Measurements from ENCODE around the gene SH3PXD2A. TPM values are rescaled to one million over a fixed set of nuclear protein-coding genes. Genes with fewer than 3 reads are reported as not detected.
A peak's percentile ranks its signal among the peaks of the same experiment; 100 is the strongest.

SH3PXD2A gene
- total RNA-seq, 1 donor: 58.3 TPM

DNA sequence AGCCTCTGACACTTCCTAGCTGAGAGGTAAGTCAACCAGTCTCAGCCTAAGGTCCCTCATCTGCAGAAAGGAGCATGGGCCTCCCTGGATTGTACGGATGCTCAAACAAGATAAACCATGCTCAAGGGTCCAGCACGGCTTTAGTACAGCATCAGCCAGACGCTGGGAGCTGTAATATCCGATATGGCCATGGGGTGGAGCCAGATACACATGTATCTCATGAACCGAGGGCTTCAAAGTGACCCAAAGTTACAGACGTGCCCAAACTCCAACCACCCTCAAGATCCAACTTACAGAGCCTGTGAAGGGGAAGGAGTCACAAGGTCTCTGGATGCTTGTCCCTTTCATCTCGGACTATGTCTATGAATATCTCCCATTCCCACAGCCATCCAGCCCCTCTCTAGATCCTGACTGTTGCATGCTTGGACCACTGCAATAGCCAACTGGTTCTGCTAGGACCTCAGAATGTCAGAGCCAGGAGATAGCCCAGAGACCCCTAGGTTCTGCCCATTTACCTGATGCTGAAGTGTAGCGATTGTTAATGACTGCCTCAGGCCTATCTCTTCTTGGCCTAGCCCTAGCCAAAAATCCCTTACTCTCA lies 142.4 kb downstream of the SH3PXD2A start:
- peak; percentile 74 for DNase-seq (ENCODE audit: low read depth)

DNA sequence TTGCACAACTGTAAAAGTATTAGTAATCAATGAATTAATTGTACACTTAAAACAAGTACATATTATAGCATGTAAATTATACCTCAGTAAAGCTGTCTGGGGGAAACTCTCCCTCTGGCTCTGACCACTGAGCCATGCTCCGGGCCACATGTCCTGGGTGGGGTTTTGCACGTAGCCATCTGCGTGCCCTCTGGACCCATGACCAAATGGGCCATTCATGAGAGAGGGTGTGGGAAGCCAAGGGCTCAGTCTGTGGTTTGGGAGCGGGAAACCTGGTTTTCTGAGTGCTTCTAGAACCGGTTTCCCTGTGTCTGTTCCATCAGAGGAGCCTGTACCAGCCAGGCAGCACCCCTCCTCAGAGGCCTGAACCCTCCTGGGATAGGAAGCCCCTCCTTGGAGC lies 143.2 kb downstream of the SH3PXD2A start:
- H3K4me3 ChIP-seq (ENCODE audit: low read depth, low read length): no peak overlapping the region
- TF ChIP-seq, protein P1, sequence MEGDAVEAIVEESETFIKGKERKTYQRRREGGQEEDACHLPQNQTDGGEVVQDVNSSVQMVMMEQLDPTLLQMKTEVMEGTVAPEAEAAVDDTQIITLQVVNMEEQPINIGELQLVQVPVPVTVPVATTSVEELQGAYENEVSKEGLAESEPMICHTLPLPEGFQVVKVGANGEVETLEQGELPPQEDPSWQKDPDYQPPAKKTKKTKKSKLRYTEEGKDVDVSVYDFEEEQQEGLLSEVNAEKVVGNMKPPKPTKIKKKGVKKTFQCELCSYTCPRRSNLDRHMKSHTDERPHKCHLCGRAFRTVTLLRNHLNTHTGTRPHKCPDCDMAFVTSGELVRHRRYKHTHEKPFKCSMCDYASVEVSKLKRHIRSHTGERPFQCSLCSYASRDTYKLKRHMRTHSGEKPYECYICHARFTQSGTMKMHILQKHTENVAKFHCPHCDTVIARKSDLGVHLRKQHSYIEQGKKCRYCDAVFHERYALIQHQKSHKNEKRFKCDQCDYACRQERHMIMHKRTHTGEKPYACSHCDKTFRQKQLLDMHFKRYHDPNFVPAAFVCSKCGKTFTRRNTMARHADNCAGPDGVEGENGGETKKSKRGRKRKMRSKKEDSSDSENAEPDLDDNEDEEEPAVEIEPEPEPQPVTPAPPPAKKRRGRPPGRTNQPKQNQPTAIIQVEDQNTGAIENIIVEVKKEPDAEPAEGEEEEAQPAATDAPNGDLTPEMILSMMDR (IDR thresholded peaks at IDR 0.05; ENCODE audit: insufficient read depth, low read depth, low read length): no peak
- DNase-seq (ENCODE audit: low read depth): no peak

More for the DNA sequence above, 142.4 kb downstream of the SH3PXD2A start:
- TF ChIP-seq, protein P1 (IDR thresholded peaks at IDR 0.05; ENCODE audit: insufficient read depth, low read depth, low read length): peak; percentile 85
- H3K4me3 ChIP-seq (ENCODE audit: low read depth, low read length): no peak overlapping the region

DNA sequence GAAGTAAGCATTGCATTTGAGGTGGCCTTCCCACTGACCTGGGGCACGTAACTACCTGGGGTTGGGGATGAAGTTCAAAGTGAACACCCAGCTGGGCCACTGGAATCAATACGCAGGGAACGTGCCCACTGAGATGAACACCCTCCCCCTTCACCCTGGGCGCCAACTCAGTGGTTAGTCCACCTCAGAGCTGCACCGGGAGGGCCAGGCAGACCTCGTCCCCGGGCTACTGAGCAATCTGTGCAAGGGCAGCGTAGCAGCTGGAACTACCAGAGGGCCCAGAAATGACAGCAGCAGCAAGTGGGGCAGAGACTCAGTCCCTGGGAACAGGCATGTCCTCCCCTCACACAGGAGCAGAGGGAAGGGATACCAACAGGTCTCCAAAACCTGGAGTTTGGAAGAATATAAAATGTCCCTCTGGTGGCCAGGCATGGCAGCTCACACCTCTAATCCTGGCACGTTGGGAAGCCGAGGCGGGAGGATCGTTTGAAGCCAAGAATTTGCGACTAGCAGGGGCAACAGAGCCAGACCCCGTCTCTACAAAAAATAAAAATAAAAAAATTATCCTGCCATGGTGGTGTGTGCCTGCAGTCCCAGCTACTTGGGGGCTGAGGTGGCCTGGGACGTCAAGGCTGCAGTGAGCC lies 143.9 kb downstream of the SH3PXD2A start:
- TF ChIP-seq, protein P1 (IDR thresholded peaks at IDR 0.05; ENCODE audit: insufficient read depth, low read depth, low read length): peak; percentile 29
- no peak overlapping the region for H3K4me3 ChIP-seq (ENCODE audit: low read depth, low read length)
- no peak for DNase-seq (ENCODE audit: low read depth)

DNA sequence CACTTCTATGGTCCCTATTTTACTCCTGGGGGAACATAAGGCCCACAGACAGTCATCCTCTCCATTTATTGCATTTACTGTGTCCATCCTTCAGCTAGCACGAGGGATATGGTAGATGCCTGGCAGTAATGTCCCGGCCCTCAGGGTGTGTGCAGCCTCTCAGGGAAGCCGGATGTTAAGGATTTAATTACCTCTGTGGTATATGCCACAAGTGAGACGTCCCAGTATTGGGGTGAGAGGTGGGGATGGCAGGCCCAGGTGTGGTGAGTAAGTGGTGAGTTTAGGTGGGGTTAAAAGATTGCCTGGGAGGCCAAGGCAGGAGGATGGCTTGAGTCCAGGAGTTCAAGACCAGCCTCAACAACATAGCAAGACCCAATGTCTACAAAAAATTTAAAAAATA lies 144.9 kb downstream of the SH3PXD2A start:
- no peak overlapping the region for H3K4me3 ChIP-seq (ENCODE audit: low read depth, low read length)
- no peak for DNase-seq (ENCODE audit: low read depth)
- TF ChIP-seq, protein P1 (IDR thresholded peaks at IDR 0.05; ENCODE audit: insufficient read depth, low read depth, low read length): no peak

DNA sequence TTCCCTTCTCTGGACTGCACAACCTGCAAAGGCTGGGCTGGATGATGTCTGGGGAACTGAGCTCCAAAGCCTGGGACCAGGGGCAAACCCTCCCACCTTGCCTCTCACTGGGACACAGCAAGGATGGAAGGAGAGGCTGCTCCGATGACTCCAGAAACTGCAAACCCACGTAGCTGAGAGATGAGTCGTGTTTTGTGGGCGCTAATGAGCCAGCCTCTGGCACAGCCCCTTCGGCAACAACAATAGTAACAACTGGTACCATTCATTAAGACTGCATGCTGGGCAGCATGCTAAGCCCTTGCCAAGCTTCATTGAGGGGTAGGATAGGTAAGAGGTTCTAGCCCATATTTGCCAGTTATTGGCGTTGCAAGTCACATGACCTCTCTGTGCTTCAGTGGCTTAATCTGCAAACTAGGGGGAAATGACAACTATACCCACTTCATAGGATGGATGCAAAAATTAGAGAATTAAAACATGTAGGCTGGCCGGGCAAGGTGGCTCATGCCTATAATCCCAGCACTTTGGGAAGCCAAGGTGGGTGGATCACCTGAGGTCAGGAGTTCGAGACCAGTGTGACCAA lies 145.9 kb downstream of the SH3PXD2A start:
- H3K4me3 ChIP-seq (ENCODE audit: low read depth, low read length): no peak overlapping the region
- DNase-seq (ENCODE audit: low read depth): no peak
- TF ChIP-seq, protein P1 (IDR thresholded peaks at IDR 0.05; ENCODE audit: insufficient read depth, low read depth, low read length): no peak

DNA sequence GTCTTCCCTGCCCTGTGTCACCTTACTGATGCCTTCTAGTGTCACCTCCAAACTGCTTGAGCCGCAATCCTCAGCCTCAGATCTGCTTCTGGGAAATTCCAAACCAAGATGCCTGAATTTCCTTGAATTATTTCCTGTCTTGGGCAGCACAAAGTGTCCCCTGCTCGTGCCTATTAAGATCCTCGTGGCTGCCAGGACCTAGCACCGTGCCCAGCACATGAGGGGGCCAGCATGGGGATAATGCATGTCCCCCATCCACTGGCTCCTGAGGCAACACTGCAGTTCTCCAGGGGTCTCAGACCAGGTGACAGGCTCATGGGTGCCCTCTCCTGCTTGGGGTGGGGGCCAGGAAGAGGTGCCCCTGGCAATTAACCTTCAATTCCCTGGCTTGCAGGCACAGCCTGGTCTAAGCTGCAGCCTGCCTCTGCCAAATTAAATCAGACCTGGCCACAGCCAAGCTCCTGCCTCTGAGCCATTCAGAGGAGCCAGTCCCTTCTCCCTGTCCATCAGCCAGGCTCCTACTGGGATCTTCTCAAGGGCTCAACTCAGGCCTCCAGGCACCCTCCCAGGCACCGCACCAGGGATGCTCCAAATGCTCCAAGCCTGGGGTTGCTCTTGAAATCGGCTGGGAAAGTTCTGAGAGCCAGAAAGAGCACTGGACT lies 146.6 kb downstream of the SH3PXD2A start:
- H3K4me3 ChIP-seq (ENCODE audit: low read depth, low read length): no peak overlapping the region
- DNase-seq (ENCODE audit: low read depth): no peak
- TF ChIP-seq, protein P1 (IDR thresholded peaks at IDR 0.05; ENCODE audit: insufficient read depth, low read depth, low read length): no peak

Data from fibroblast of villous mesenchyme (primary cell).